ENCODE data around the gene CR1L.
"Not testable (repeated sequence)": the region's sequence is repeated elsewhere in the genome, so short reads cannot be mapped to it uniquely, and the experiment has no call there.

CR1L gene

DNA sequence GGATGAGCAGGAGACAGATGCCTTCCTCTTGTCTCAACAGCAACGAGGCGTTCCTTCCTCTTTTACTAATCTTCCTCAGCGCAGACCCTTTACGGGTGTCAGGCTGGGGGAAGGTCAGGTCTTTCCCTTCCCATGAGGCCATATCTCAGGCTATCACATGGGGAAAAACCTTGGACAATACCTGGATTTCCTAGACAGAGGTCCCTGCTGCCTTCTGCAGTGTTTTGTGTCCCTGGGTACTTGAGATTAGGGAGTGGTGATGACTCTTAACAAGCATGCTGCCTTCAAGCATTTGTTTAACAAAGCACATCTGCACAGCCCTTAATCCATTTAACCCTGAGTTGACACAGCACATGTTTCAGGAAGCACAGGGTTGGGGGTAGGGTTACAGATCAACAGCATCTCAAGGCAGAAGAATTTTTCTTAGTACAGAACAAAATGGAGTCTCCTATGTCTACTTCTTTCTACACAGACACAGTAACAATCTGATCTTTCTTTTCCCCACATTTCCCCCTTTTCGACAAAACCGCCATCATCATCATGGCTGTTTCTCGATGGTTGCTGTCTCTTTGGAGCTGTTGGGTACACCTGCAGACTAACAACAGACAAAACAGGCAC, 9.3 kb upstream of the CR1L start:
- not testable (repeated sequence) for H3K9me3 ChIP-seq (ENCODE audit: insufficient read depth, low read depth, low read length); H3K27me3 ChIP-seq (ENCODE audit: insufficient read depth, low read length, poor library complexity, severe bottlenecking); H4K20me1 ChIP-seq (ENCODE audit: insufficient read depth, low read length, poor library complexity, severe bottlenecking); H3F3A ChIP-seq (ENCODE audit: low read depth); H2AFZ ChIP-seq (ENCODE audit: low read length); H3K4me2 ChIP-seq (ENCODE audit: low read depth, low read length, poor library complexity, severe bottlenecking); H3K4me3 ChIP-seq (ENCODE audit: low read length, poor library complexity, severe bottlenecking); H3K9me2 ChIP-seq (replicated peaks; ENCODE audit: low read depth, low read length); H3K4me1 ChIP-seq (ENCODE audit: insufficient read depth, low read length, poor library complexity, severe bottlenecking); H3K36me3 ChIP-seq (ENCODE audit: insufficient read depth, low read length); H3K79me2 ChIP-seq (ENCODE audit: insufficient read depth, low read length); H3K9ac ChIP-seq (ENCODE audit: low read depth, low read length, poor library complexity, severe bottlenecking)

DNA sequence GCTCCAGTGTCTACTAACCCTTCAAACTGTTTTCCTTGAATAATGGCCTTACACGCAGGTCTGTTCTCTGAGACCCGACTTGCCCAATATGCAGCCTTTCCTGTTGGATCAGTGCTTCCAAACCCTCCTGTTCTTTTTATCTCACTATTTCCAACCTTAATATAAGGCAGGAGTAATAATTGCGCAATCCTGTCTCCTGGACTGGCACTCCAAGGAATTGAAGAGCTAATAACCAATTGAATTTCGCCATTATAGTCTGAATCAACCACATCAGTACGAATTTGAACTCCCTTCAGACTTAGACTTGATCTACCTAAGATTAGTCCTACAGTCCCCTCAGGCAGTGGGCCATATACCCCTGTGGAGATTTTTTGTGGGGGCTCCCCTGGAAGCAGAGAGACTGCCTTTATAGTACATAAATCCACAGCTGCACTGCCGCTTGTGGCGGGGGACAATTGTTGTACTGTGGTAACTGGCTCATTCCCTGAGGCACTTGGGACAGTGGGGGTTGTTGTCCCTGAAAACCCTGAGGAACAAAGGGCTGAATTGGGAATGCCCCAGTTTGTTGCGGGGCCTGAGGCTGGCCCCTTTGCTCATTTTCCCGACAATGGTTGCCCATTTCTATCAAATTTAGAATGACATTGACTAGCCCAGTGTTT, 6.3 kb upstream of the CR1L start:
- H4K20me1 ChIP-seq (ENCODE audit: insufficient read depth, low read length, poor library complexity, severe bottlenecking); H3K9me3 ChIP-seq (ENCODE audit: insufficient read depth, low read depth, low read length); H3K4me3 ChIP-seq (ENCODE audit: low read length, poor library complexity, severe bottlenecking); H2AFZ ChIP-seq (ENCODE audit: low read length); H3K4me2 ChIP-seq (ENCODE audit: low read depth, low read length, poor library complexity, severe bottlenecking); H3K4me1 ChIP-seq (ENCODE audit: insufficient read depth, low read length, poor library complexity, severe bottlenecking); H3K9ac ChIP-seq (ENCODE audit: low read depth, low read length, poor library complexity, severe bottlenecking); H3K9me2 ChIP-seq (replicated peaks; ENCODE audit: low read depth, low read length); H3K36me3 ChIP-seq (ENCODE audit: insufficient read depth, low read length); H3K79me2 ChIP-seq (ENCODE audit: insufficient read depth, low read length); H3K27me3 ChIP-seq (ENCODE audit: insufficient read depth, low read length, poor library complexity, severe bottlenecking); H3F3A ChIP-seq (ENCODE audit: low read depth): not testable (repeated sequence)

DNA sequence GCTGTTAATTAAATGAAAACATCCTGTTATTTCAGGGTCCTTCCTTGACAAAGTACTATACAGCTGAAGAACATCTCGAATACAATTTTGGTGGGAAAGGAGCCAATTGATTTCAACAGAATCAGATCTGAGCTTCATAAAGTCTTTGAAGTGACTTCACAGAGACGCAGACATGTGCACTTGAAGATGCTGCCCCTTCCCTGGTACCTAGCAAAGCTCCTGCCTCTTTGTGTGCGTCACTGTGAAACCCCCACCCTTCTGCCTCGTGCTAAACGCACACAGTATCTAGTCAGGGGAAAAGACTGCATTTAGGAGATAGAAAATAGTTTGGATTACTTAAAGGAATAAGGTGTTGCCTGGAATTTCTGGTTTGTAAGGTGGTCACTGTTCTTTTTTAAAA, 5.6 kb upstream of the CR1L start:
- H3K4me2 ChIP-seq (ENCODE audit: low read depth, low read length, poor library complexity, severe bottlenecking); H3K36me3 ChIP-seq (ENCODE audit: insufficient read depth, low read length); H3K9me3 ChIP-seq (ENCODE audit: insufficient read depth, low read depth, low read length); H3K9me2 ChIP-seq (replicated peaks; ENCODE audit: low read depth, low read length); H3K9ac ChIP-seq (ENCODE audit: low read depth, low read length, poor library complexity, severe bottlenecking); H3K79me2 ChIP-seq (ENCODE audit: insufficient read depth, low read length); H3K4me3 ChIP-seq (ENCODE audit: low read length, poor library complexity, severe bottlenecking); H3K4me1 ChIP-seq (ENCODE audit: insufficient read depth, low read length, poor library complexity, severe bottlenecking); H3K27me3 ChIP-seq (ENCODE audit: insufficient read depth, low read length, poor library complexity, severe bottlenecking); H2AFZ ChIP-seq (ENCODE audit: low read length); H3F3A ChIP-seq (ENCODE audit: low read depth); H4K20me1 ChIP-seq (ENCODE audit: insufficient read depth, low read length, poor library complexity, severe bottlenecking): not testable (repeated sequence)

DNA sequence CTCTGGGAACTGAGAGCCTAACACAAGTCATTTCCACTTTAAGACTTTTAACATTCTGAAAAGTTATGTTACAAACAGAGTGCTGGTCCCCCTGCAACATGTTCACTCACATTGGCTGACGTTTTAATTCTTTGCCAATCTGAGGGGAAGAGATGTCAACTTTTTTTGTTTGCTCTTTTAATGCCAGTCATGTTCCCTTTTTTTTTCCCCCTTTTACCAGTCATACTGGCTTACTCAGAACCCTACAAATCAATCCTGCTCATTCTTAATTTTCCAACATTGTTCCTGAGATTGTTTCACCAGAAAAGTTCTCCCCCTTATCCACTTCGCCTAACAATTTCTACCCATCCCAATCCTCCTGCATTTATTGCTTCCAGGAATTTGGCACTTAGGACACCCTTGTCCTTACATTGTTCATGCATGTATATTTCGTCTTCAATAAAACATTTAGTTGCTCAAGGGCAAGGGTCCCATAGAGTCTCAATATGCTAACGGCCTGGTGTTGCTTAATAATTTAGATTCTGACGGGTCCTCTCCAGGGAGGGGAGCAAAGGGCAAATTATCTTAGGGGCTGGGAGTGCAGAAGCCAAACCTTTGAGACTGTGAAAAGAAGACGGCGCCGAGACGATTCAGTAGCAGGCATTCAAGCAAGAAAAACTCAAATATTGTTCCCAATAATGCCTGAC, 624 bp upstream of the CR1L start:
- Histone ChIP-seq H4K20me1 (ENCODE audit: insufficient read depth, low read length, poor library complexity, severe bottlenecking) (no peaks in the 10 kb centered on the region), H3K9ac (ENCODE audit: low read depth, low read length, poor library complexity, severe bottlenecking) (no peak overlapping the region), H3K9me3 (ENCODE audit: insufficient read depth, low read depth, low read length) (no peaks in the 10 kb centered on the region), H3F3A (ENCODE audit: low read depth) (no peaks in the 10 kb centered on the region), H3K27me3 (ENCODE audit: insufficient read depth, low read length, poor library complexity, severe bottlenecking) (no peaks in the 10 kb centered on the region), H3K9me2 (replicated peaks; ENCODE audit: low read depth, low read length) (no peaks in the 10 kb centered on the region), H3K4me3 (ENCODE audit: low read length, poor library complexity, severe bottlenecking) (no peak overlapping the region), H3K79me2 (ENCODE audit: insufficient read depth, low read length) (no peaks in the 10 kb centered on the region), H2AFZ (ENCODE audit: low read length) (no peak overlapping the region), H3K4me2 (ENCODE audit: low read depth, low read length, poor library complexity, severe bottlenecking) (no peak overlapping the region), H3K36me3 (ENCODE audit: insufficient read depth, low read length) (no peaks in the 10 kb centered on the region), H3K4me1 (ENCODE audit: insufficient read depth, low read length, poor library complexity, severe bottlenecking) (no peaks in the 10 kb centered on the region)
- TF ChIP-seq, protein P1, sequence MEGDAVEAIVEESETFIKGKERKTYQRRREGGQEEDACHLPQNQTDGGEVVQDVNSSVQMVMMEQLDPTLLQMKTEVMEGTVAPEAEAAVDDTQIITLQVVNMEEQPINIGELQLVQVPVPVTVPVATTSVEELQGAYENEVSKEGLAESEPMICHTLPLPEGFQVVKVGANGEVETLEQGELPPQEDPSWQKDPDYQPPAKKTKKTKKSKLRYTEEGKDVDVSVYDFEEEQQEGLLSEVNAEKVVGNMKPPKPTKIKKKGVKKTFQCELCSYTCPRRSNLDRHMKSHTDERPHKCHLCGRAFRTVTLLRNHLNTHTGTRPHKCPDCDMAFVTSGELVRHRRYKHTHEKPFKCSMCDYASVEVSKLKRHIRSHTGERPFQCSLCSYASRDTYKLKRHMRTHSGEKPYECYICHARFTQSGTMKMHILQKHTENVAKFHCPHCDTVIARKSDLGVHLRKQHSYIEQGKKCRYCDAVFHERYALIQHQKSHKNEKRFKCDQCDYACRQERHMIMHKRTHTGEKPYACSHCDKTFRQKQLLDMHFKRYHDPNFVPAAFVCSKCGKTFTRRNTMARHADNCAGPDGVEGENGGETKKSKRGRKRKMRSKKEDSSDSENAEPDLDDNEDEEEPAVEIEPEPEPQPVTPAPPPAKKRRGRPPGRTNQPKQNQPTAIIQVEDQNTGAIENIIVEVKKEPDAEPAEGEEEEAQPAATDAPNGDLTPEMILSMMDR (conservative IDR thresholded peaks at IDR 0.05; ENCODE audit: low read length): no peak
- TF ChIP-seq EZH2phosphoT487 (IDR thresholded peaks at IDR 0.05; ENCODE audit: borderline replicate concordance): no peak

Data from Loucy (cell line).